HG03469 (cell line): Measurements from ENCODE around the gene KBTBD3.
A peak's percentile ranks its signal among the peaks of the same experiment; 100 is the strongest.
"Not testable (repeated sequence)": the region's sequence is repeated elsewhere in the genome, so short reads cannot be mapped to it uniquely, and the experiment has no call there.

Source experiments
- ATAC-seq: cut with Tn5 transposase; IDR thresholded peaks from one replicate; pipeline ENCODE4 v1.9.1; 2021; ENCODE audit warnings: mild to moderate bottlenecking, moderate library complexity, moderate number of reproducible peaks; ENCODE audit not compliant: unreplicated experiment

The KBTBD3 gene

DNA sequence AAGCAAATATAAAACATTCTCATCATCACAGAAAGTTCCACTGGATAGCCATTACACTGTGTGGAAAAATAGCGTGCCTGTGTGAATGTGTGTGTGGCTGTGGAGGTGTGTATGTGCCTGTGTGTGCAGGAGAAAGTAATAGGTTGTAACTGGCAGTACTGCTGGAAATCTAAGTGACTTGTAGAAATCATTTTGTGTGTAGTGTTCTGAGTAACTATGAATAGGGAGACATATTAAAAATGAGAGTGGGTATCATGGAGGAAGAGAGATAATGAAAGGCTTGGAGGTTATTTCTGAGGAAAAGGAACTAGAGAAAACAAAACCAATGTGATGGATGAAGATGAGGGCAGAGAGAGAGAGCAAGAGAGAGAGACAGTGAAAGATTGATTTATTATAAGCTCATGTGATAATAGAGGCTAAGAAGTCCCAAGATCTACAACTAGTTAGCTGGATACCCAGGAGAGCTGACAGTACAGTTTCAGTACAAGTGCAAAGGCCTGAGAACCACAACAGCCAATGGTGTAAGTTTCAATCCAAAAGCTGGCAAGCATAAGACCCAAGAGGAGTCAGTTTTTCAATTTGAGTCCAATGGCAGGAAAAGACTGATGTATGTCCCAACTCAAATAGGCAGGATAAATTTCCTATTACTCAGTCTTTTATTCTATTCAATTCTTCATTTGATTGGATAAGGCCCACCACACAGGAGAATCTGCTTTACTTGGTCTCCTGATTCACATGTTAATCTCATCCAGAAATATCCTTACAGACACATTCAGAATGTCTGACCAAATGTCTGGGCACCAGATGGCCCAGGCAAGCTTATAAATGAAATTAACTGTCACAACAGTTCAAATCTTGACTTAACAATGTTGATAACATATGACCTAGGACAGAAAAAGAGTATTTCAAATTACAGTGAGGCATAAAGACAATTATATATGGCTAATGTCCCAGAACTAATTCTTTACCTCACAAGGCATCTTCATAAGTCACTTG, 14.9 kb downstream of the KBTBD3 start:
- ATAC-seq: peak; percentile 32

GRCh38 chr11:106061249-106061784, 15.8 kb downstream of the KBTBD3 start:
- no peak for ATAC-seq

GRCh38 chr11:106059617-106060016, 17.5 kb downstream of the KBTBD3 start:
- ATAC-seq: no peak

DNA sequence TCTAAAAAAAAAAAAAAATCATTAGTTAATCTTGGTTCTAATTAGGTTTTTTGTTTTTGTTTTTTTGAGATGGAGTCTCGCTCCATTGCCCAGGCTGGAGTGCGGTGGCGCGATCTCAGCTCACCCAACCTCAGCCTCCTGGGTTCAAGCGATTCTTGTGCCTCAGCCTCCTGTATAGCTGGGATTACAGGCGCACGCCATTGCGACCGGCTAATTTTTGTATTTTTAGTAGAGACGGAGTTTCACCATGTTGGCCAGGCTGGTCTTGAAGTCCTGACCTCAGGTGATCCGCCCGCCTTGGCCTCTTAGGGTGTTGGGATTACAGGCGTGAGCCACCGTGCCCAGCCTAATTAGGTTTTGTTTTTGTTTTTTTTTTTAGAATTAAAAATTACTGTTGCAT, 18.8 kb downstream of the KBTBD3 start:
- ATAC-seq: not testable (repeated sequence)

DNA sequence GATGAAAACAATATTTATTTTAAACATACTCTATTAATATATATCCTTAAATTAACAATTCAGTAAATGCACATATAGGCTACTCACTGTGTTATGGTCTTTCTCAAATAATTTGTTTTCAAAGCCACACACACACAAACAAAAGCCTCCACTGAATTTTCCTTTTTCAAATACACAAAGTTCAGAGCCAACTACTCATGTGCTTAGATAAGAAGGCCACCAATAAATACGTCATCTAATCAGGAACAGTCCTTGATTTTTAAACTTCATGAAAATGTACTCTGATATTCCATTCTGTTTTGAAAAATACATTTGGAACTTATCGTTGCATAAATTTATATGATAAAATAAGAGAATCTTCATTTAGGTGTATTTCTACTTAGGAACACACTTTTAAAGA, 26.0 kb downstream of the KBTBD3 start:
- ATAC-seq: no peak

GRCh38 chr11:106049727-106050476, 27.2 kb downstream of the KBTBD3 start:
- ATAC-seq: no peak

GRCh38 chr11:106047631-106048030, 29.5 kb downstream of the KBTBD3 start:
- no peak for ATAC-seq

DNA sequence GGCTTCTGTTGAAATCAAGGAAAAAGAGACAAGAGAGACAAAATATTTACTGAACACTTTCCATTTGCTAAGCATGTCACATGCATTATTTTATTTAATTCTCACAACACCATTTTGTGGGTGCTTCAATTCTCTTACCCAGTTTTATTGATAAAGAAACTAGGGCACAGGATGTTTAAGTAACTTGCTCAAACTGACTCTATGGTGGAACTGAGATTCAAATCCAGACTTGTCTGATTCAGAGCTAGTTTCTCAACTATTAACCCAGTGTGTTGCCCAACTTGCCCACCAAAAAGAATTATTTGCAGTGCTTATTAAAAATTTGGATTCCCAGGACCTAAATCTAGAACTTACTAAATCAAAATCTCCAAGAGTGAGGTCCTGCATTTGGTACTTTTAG, 33.6 kb downstream of the KBTBD3 start:
- no peak for ATAC-seq

DNA sequence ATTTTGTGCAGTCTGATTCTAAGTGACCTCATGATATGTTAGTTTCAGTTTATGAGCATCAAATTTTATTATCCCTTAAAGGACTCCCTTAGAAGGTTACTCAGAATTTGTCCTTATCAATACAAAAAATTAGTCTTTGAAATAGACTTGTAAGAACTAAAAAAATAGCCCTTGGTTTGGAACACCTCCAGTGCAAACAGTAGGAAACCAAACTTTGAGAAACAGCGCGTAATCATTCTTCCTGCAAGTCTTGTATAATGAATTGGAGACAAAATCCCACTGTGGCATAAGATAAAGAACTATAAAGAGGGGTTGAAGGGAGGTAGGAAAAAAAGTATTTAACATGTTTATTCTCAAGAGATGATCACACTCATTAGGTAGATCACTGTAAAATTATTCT, 44.3 kb downstream of the KBTBD3 start:
- ATAC-seq: no peak

DNA sequence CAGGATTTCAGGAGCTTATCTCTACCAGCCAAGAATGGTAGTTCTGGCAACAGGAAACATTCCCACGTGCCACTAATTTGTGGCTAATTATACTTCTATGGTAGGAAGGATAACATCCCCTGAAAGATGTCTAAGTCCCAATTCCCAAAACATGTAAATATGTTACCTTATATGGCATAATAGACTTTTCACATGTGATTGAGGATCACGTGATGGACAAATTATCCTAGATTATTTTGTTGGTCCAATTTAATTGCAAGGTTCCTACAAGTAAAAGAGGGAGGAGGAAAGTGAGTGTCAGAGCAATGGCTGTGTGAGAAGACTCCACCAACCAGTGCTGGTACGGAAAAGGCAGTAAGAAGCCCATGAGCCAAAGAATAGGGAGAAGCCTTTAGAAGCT, 45.2 kb downstream of the KBTBD3 start:
- ATAC-seq: no peak

GRCh38 chr11:106031202-106031810, 45.8 kb downstream of the KBTBD3 start:
- ATAC-seq: no peak

DNA sequence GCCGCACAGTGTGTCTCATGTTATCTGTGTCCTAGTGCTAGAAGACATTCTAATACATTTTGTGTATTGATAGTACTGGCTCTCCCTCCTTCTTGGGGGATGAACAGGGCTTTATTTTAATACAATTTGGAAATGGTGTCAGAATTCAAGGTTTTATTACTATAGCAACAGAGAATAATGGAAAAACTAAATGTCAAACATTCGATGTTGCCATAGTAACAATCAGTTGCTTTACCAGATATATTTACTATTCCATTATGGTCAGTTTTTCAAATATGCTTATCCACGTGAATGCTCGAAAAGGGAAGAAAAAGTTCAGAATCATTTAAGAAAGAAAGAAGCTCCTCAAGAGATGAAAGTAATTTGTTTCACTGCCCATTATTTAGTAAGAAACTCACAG, 46.5 kb downstream of the KBTBD3 start:
- ATAC-seq: no peak

GRCh38 chr11:106022795-106023275, 54.3 kb downstream of the KBTBD3 start:
- no peak for ATAC-seq

DNA sequence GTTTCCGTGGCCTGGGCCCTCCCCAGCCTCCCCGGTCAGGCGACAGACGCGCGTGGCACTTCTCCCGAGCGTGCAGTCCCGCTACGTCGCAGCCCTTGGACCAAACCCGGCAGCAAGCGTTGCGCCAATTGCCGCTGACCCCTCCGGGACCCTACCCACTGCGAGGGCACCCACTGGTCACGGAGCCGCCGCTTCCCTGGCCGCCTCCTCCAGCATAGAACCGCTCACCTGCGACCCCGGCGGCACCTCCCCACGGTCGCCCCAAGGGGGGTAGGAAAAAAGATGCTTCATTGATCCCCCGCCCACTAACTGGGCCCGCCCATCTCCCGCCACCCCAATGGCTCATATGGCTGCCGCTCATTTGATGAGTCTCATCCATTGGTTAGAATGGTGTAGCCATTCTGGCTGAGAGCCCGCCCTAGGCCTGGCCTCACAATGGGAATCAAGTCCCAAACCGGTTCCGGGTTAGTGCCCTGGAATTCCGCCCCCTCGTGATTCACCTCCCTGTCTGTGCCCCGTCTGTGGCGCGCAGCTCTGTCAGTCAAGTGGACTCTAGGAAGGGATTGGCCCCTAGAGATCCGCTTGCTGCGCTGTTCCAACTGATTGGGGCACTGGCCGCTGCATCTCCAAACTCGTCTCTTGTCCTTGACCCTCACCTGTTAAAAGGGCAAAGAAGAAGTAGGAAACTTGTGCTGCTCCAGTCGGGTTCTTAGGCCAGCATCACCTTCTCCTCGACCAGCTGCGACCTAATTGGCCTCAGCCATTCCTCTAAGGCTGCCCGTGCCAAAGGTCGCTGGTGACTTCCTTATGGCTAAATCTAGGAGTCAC, 55.0 kb downstream of the KBTBD3 start, which contains the start of gene MSANTD4:
MSANTD4 (minus strand) TSS at position 274 of the 828 bp plus-strand sequence. CDS start 11,323 bp downstream, outside the sequence.
- peak; percentile 97 for ATAC-seq

- no peak for ATAC-seq
Measured at GRCh38 chr11:106021181-106021966, 55.8 kb downstream of the KBTBD3 start.

GRCh38 chr11:106017093-106017492, 60.1 kb downstream of the KBTBD3 start:
- no peak for ATAC-seq

- no peak for ATAC-seq
Measured at GRCh38 chr11:106015066-106015465, 62.1 kb downstream of the KBTBD3 start.

DNA sequence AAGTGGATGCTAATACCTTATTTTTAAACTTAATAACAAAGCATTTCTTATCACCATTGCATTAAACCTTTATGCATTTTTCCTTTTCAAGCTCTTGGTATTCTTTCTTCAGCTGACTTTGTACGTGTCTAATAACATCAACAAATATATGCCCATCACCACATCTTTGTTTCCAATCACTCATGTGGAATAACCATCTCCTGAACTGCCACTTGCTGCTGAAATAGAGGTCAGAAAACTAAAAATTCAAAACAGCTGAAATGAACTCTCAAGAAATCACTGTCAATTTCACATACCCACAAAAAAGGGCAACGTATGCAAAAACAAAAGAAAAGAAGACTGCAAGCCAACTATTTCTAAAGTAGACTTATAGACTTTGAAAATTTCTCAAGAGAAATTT, 62.5 kb downstream of the KBTBD3 start:
- no peak for ATAC-seq

DNA sequence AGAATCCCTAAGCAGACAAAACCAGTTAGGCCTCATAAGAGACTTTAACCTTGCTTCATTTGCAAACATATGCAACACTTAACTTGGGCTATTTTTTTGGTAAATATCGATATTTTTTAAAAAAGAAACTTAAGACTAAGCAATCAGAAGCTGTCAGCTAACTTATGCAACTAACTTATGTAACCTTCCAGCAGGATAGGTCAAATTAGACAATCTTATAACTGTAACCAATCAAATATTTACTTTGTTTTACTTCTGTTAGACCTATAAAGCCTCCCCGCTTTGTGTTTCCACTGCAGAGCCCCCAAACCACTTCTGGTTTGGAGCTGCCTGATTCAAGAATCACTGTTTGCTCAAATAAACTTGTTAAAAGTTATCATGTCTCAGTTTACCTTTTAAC, 63.1 kb downstream of the KBTBD3 start:
- ATAC-seq: no peak
